Upper lobe of left lung (tissue), 6 donors: ENCODE results near the gene ULK3. TPM values are rescaled to one million over a fixed set of nuclear protein-coding genes. Genes with fewer than 3 reads are reported as not detected.

ENCODE experiments used
- ATAC-seq, 2 donors: fragments of 200-7000 bp; cut with Tn5 transposase; one replicate each; pipeline ENCODE4 v1.9.1; 2022; ENCODE audit warnings: mild to moderate bottlenecking in 2 of 2, moderate library complexity in 2 of 2; ENCODE audit not compliant: low FRiP score in 2 of 2
- DNase-seq, 2 donors: peaks; one replicate each; pipeline ENCODE4 v3.0.0-alpha.2; 2019 to 2020
- H3K27ac ChIP-seq, 4 donors: fragments of 200-600 bp; sonication (generic); one replicate each; pipeline ENCODE4 v1.5.1; 2016 to 2019
- H3K27me3 ChIP-seq, 4 donors: fragments of 200-600 bp; sonication (generic); one replicate each; pipeline ENCODE4 v1.5.1; 2017 to 2019
- H3K36me3 ChIP-seq, 4 donors: fragments of 200-600 bp; sonication (generic); one replicate each; pipeline ENCODE4 v1.5.1; 2016 to 2019
- H3K4me1 ChIP-seq, 4 donors: fragments of 200-600 bp; sonication (generic); one replicate each; pipeline ENCODE4 v1.5.1; 2018 to 2019
- H3K4me3 ChIP-seq, 4 donors: fragments of 200-600 bp; sonication (generic); one replicate each; pipeline ENCODE4 v1.5.1; 2017 to 2019; ENCODE audit warnings: mild to moderate bottlenecking in 2 of 4, moderate library complexity in 1 of 4
- H3K9me3 ChIP-seq, 4 donors: fragments of 200-600 bp; sonication (generic); one replicate each; pipeline ENCODE4 v1.5.1; 2018 to 2019
- CTCF ChIP-seq, 6 experiments: fragments of 450-650 bp in 4 of 6; fragments of 200-600 bp in 2 of 6; sonication (generic) in 2 of 6; IDR thresholded peaks; one replicate each; pipeline ENCODE4 v1.5.1; 2016 to 2019; ENCODE audit warnings: antibody characterized with exemption in 6 of 6
- EP300 ChIP-seq, 4 donors: sonication (generic); formaldehyde crosslinking; IDR thresholded peaks; one replicate each; pipeline ENCODE4 v1.5.1; 2017; ENCODE audit warnings: antibody characterized with exemption in 4 of 4, control low read depth in 2 of 4
- POLR2A ChIP-seq, 4 donors: fragments of 450-650 bp; IDR thresholded peaks; one replicate each; pipeline ENCODE4 v1.5.1; 2016 to 2017; ENCODE audit warnings: antibody characterized with exemption in 4 of 4, mild to moderate bottlenecking in 2 of 4
- POLR2AphosphoS5 ChIP-seq, 2 donors: sonication (generic); formaldehyde crosslinking; IDR thresholded peaks; one replicate each; pipeline ENCODE4 v1.5.1; 2017; ENCODE audit warnings: antibody characterized with exemption in 2 of 2
- WGBS, 2 donors: methylation state at CpG; one replicate each; pipeline ENCODE4 v1.1.5; 2017 to 2018; 5-methylcytosine and 5-hydroxymethylcytosine counted together
- total RNA-seq, 6 donors: library from RNA; depleted of rRNA in 4 of 6; stranded (reverse); fragments of >200 nt in 4 of 6; gene quantifications; one replicate each; pipeline versions ENCODE4 v1.1.0 to v1.2.1, GENCODE V29; 2016 to 2021
- donor health status: DM: no; HTN: no; CAD: no; lungs with moderate emphysema.
- donor health status: DM: no; HTN: yes; CAD: no; lungs with severe emphysema.

ULK3 gene
- total RNA-seq, 6 donors from 2014 or later = 40.6 to 158 (median 65.0) TPM

- no peak for DNase-seq
- peaks cover 30 to 71% (median 47%) of the 10 kb centered on the region in 4 donors for H3K4me1 ChIP-seq
- no peaks in the 10 kb centered on the region for H3K27me3 ChIP-seq
- no peak for TF ChIP-seq POLR2AphosphoS5 (IDR thresholded peaks at IDR 0.05)
- TF ChIP-seq POLR2A (IDR thresholded peaks at IDR 0.05) = no peak
- no peak for TF ChIP-seq CTCF (IDR thresholded peaks at IDR 0.05)
- no peak for TF ChIP-seq EP300 (IDR thresholded peaks at IDR 0.05)
- no peak overlapping the region for H3K4me3 ChIP-seq
- H3K9me3 ChIP-seq = no peaks in the 10 kb centered on the region
- no peak for ATAC-seq
- peaks cover 0 to 4% (median 0%) of the 10 kb centered on the region in 4 donors for H3K36me3 ChIP-seq
- WGBS, 2 donors = 83 to 91% methylated on average over 6 of the region's 6 CpGs
- peak overlapping the region in 1 of 4 donors; percentile 49 for H3K27ac ChIP-seq
These were observed 21.3 kb upstream of the ULK3 start for GRCh38 chr15:74864296-74864695.

GRCh38 chr15:74863239-74864056 is 20.5 kb upstream of the ULK3 start:
- TF ChIP-seq CTCF (IDR thresholded peaks at IDR 0.05) = no peak
- TF ChIP-seq POLR2AphosphoS5 (IDR thresholded peaks at IDR 0.05) = no peak
- no peak for TF ChIP-seq POLR2A (IDR thresholded peaks at IDR 0.05)
- no peak for TF ChIP-seq EP300 (IDR thresholded peaks at IDR 0.05)
- 84 to 85% methylated on average over 11 of the region's 11 CpGs for WGBS, 2 donors
- H3K36me3 ChIP-seq = peaks cover 0 to 4% (median 0%) of the 10 kb centered on the region in 4 donors
- peak overlapping the region in 1 of 4 donors; percentile 34 for H3K27ac ChIP-seq
- no peak for DNase-seq
- peaks cover 26 to 70% (median 43%) of the 10 kb centered on the region in 4 donors for H3K4me1 ChIP-seq
- ATAC-seq = no peak
- H3K27me3 ChIP-seq = no peaks in the 10 kb centered on the region
- no peak overlapping the region for H3K4me3 ChIP-seq
- no peaks in the 10 kb centered on the region for H3K9me3 ChIP-seq

- no peak for ATAC-seq
- Histone ChIP-seq H3K27ac (no peak overlapping the region), H3K36me3 (peaks cover 5 to 23% (median 10%) of the 10 kb centered on the region in 4 donors), H3K27me3 (no peaks in the 10 kb centered on the region), H3K4me1 (peaks cover 21 to 36% (median 26%) of the 10 kb centered on the region in 4 donors), H3K9me3 (no peaks in the 10 kb centered on the region), H3K4me3 (no peak overlapping the region)
- TF ChIP-seq POLR2AphosphoS5 (IDR thresholded peaks at IDR 0.05) (no peak), EP300 (IDR thresholded peaks at IDR 0.05) (no peak), CTCF (IDR thresholded peaks at IDR 0.05) (no peak), POLR2A (IDR thresholded peaks at IDR 0.05) (no peak)
- DNase-seq = no peak
- WGBS, 2 donors = 72 to 86% methylated on average over 4 of the region's 4 CpGs
These were observed 15.4 kb upstream of the ULK3 start for GRCh38 chr15:74858369-74858740.

- peaks cover 11 to 28% (median 16%) of the 10 kb centered on the region in 4 donors for H3K36me3 ChIP-seq
- no peaks in the 10 kb centered on the region for H3K9me3 ChIP-seq
- 74 to 80% methylated on average over 9 of the region's 9 CpGs for WGBS, 2 donors
- no peak overlapping the region for H3K4me3 ChIP-seq
- no peak overlapping the region for H3K27ac ChIP-seq
- H3K4me1 ChIP-seq = peaks cover 21 to 34% (median 26%) of the 10 kb centered on the region in 4 donors
- ATAC-seq (no peak), DNase-seq (no peak)
- no peaks in the 10 kb centered on the region for H3K27me3 ChIP-seq
- TF ChIP-seq CTCF (IDR thresholded peaks at IDR 0.05) = no peak
- TF ChIP-seq EP300 (IDR thresholded peaks at IDR 0.05) = no peak
- TF ChIP-seq POLR2AphosphoS5 (IDR thresholded peaks at IDR 0.05) = no peak
- TF ChIP-seq POLR2A (IDR thresholded peaks at IDR 0.05) = no peak
These were observed 14.9 kb upstream of the ULK3 start for GRCh38 chr15:74857671-74858368.
